MM.1S (cell line): ENCODE data around the gene CBFA2T2.

Source experiments
- DNase-seq: peaks from one replicate; pipeline ENCODE4 v3.0.0-alpha.2; 2015
- H2AFZ ChIP-seq: fragments of 300-600 bp; sonication (generic); 2 replicates; pipeline ENCODE4 v1.6.0; 2016; ENCODE audit warnings: antibody characterized with exemption, low read length
- H3F3A ChIP-seq: fragments of 300-600 bp; sonication (generic); 2 replicates; pipeline ENCODE4 v1.6.1; 2016; ENCODE audit warnings: mild to moderate bottlenecking, antibody characterized with exemption, low read length, moderate library complexity, mixed read lengths; ENCODE audit not compliant: insufficient read depth
- H3K27ac ChIP-seq: fragments of 300-600 bp; sonication (generic); 2 replicates; pipeline ENCODE4 v1.5.1; 2016; ENCODE audit warnings: mild to moderate bottlenecking, low read length
- H3K27me3 ChIP-seq: fragments of 300-600 bp; sonication (generic); replicated peaks from 2 replicates; pipeline ENCODE4 v1.6.0; 2016; ENCODE audit warnings: low read length; ENCODE audit not compliant: insufficient read depth
- H3K36me3 ChIP-seq: fragments of 300-600 bp; sonication (generic); replicated peaks from 2 replicates; pipeline ENCODE4 v1.6.1; 2016; ENCODE audit warnings: mild to moderate bottlenecking, low read length, mixed read lengths; ENCODE audit not compliant: insufficient read depth
- H3K4me1 ChIP-seq: fragments of 300-600 bp; sonication (generic); 2 replicates; pipeline ENCODE4 v1.6.1; 2016; ENCODE audit warnings: low read length, mixed read lengths
- H3K4me2 ChIP-seq: fragments of 300-600 bp; sonication (generic); 2 replicates; pipeline ENCODE4 v1.6.0; 2016; ENCODE audit warnings: low read depth, low read length
- H3K4me3 ChIP-seq: fragments of 300-600 bp; sonication (generic); 2 replicates; pipeline ENCODE4 v1.5.1; 2016; ENCODE audit warnings: low read length, mixed read lengths
- H3K79me2 ChIP-seq: fragments of 300-600 bp; sonication (generic); 2 replicates; pipeline ENCODE4 v1.6.1; 2016; ENCODE audit warnings: mixed run types, low read length, mixed read lengths
- H3K9ac ChIP-seq: fragments of 300-600 bp; sonication (generic); 2 replicates; pipeline ENCODE4 v1.6.1; 2016; ENCODE audit warnings: low read length, mixed read lengths
- H3K9me2 ChIP-seq: fragments of 300-600 bp; sonication (generic); replicated peaks from 2 replicates; pipeline ENCODE4 v1.6.1; 2016; ENCODE audit warnings: mild to moderate bottlenecking, low read length, mixed read lengths; ENCODE audit not compliant: insufficient read depth
- H3K9me3 ChIP-seq: fragments of 300-600 bp; sonication (generic); replicated peaks from 2 replicates; pipeline ENCODE4 v1.6.1; 2016; ENCODE audit warnings: mild to moderate bottlenecking, low read length, mixed read lengths; ENCODE audit not compliant: insufficient read depth
- H4K20me1 ChIP-seq: fragments of 300-600 bp; sonication (generic); 2 replicates; pipeline ENCODE4 v1.6.1; 2016; ENCODE audit warnings: mild to moderate bottlenecking, low read length, moderate library complexity, mixed read lengths; ENCODE audit not compliant: insufficient read depth
- CTCF ChIP-seq: fragments of 300-600 bp; sonication (generic); IDR thresholded peaks from 2 replicates; pipeline ENCODE4 v1.5.1; 2016; ENCODE audit warnings: antibody characterized with exemption, low read length, mixed read lengths
- EZH2 ChIP-seq: fragments of 300-600 bp; sonication (generic); optimal IDR thresholded peaks from 2 replicates; pipeline ENCODE3; 2017; ENCODE audit warnings: low read depth, mild to moderate bottlenecking, antibody characterized with exemption, low read length, mixed read lengths
- EZH2phosphoT487 ChIP-seq: fragments of 300-600 bp; sonication (generic); IDR thresholded peaks from 2 replicates; pipeline ENCODE4 v1.6.1; 2018; ENCODE audit warnings: antibody characterized with exemption, low read length

CBFA2T2 gene

DNA sequence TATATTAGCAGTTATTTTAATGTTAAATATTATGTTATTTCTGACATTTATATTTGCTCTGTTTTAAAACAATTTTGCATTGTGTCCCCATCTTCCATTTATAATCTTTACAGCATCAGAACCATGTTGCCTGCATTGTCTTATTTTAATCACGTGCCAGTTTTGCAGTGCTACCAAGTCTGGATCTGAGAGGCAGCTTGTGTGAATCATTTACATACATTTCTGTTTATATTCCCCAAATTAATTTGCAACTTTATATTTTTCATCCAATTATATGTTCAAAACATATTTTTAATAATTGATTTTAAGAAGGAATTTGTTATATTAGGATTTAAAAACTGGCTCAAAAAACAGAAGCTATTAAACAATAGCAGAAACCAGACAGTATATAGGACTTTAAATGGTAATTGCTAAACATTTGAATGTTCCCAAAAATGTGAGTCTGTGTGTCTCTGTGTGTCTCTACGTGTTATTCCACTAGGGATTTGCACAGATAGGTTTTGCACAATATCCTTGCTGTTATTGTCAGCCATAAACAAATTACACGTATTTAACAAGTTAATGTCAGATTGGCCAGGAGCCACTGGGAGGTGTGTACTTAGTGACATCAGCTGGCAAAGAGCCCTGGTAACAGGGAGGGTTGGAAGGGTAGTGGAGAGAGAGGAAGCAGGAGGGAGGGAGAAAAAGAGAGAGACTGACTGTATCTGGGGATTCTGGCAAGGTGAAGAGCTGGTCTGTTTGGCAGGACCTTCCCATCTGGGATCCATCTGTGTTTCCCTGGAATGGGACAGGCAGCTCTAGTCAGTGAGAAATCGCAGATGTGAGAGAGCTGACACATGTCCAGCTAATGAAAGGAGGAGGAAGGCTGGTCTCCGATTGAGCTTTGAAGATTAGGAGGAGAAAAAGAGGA lies 72.1 kb downstream of the CBFA2T2 start:
- no peak overlapping the region for H3K9ac ChIP-seq
- H3K27ac ChIP-seq, result no peak overlapping the region
- TF ChIP-seq EZH2, result no peak
- no peak for TF ChIP-seq EZH2phosphoT487
- TF ChIP-seq CTCF, result no peak
- H3K4me1 ChIP-seq, result no peaks in the 10 kb centered on the region
- no peak overlapping the region for H3K4me3 ChIP-seq
- no peaks in the 10 kb centered on the region for H3F3A ChIP-seq
- H3K36me3 ChIP-seq, result no peaks in the 10 kb centered on the region
- H3K79me2 ChIP-seq, result peaks cover 8% of the 10 kb centered on the region; the same call in 1 of the 2 replicates
- H3K9me2 ChIP-seq, result no peaks in the 10 kb centered on the region
- no peak for DNase-seq
- no peaks in the 10 kb centered on the region for H3K9me3 ChIP-seq
- H2AFZ ChIP-seq, result no peak overlapping the region
- H3K4me2 ChIP-seq, result no peak overlapping the region
- no peaks in the 10 kb centered on the region for H4K20me1 ChIP-seq
- H3K27me3 ChIP-seq, result no peaks in the 10 kb centered on the region

GRCh38 chr20:33563788-33564187 lies 73.9 kb downstream of the CBFA2T2 start:
- H3F3A ChIP-seq, result no peaks in the 10 kb centered on the region
- DNase-seq, result no peak
- no peak overlapping the region for H2AFZ ChIP-seq
- H3K9ac ChIP-seq, result no peak overlapping the region
- H3K4me2 ChIP-seq, result no peak overlapping the region
- no peak overlapping the region for H3K4me3 ChIP-seq
- H3K4me1 ChIP-seq, result peaks cover 4% of the 10 kb centered on the region; the same call in 1 of the 2 replicates
- no peaks in the 10 kb centered on the region for H3K9me2 ChIP-seq
- no peak overlapping the region for H3K27ac ChIP-seq
- no peaks in the 10 kb centered on the region for H3K36me3 ChIP-seq
- H3K9me3 ChIP-seq, result no peaks in the 10 kb centered on the region
- H3K27me3 ChIP-seq, result no peaks in the 10 kb centered on the region
- TF ChIP-seq EZH2 (no peak), EZH2phosphoT487 (no peak), CTCF (no peak)
- 0 out of 2 replicates have a peak, but pooled peaks cover 6% of the 10 kb centered on the region for H3K79me2 ChIP-seq
- no peaks in the 10 kb centered on the region for H4K20me1 ChIP-seq

DNA sequence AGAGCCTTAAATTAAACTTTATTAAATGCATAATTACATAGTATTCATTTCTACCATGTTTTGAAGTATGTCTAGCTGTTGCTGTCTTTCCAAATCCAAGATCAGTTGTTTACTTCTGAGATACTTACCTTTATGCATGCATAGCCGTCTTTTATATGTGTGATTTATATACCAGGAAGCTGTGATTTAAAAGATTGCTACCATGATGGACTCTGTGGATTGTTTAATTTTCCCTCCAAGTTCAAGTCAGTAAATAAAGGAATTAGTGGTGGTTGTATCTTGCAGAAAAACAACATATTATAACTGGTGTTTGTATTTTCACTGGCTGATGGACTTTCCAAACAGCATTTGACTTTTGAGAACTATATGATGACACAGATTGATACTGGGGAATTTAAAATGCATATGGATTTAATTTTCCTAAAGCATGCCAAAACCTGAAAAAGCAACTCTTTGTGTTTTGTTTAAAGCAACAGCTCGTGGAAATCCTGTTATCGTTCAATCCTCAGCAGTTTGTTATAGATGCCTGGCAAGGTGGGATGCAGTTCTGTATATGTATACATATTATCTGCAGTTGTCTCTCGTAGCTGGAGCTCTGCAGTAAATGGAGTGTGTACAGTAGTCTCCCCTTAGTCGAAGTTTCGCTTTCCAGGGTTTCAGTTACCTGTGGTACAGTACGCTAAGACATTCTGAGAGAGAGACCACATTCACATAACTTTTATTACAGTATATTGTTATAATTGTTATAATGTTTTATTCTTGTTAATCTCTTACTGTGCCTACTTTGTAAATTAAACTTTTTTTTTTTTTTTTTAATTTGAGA lies 77.1 kb downstream of the CBFA2T2 start:
- Histone ChIP-seq H3K4me2 (no peak overlapping the region), H3K79me2 (peaks cover 6% of the 10 kb centered on the region; the same call in 1 of the 2 replicates), H3K27me3 (no peaks in the 10 kb centered on the region), H3K4me3 (no peak overlapping the region), H3K9me3 (no peaks in the 10 kb centered on the region), H3K9ac (no peak overlapping the region), H3F3A (peaks cover 4% of the 10 kb centered on the region; the same call in 1 of the 2 replicates), H3K9me2 (no peaks in the 10 kb centered on the region), H4K20me1 (no peaks in the 10 kb centered on the region), H2AFZ (no peak overlapping the region), H3K4me1 (peaks cover 18% of the 10 kb centered on the region), H3K27ac (no peak overlapping the region), H3K36me3 (no peaks in the 10 kb centered on the region)
- TF ChIP-seq EZH2 (no peak), EZH2phosphoT487 (no peak), CTCF (no peak)
- no peak for DNase-seq
